ENCODE measurements around the gene ZNF668.
A peak's percentile ranks its signal among the peaks of the same experiment; 100 is the strongest.
"Not testable (repeated sequence)": the region's sequence is repeated elsewhere in the genome, so short reads cannot be mapped to it uniquely, and the experiment has no call there.

The ZNF668 gene

DNA sequence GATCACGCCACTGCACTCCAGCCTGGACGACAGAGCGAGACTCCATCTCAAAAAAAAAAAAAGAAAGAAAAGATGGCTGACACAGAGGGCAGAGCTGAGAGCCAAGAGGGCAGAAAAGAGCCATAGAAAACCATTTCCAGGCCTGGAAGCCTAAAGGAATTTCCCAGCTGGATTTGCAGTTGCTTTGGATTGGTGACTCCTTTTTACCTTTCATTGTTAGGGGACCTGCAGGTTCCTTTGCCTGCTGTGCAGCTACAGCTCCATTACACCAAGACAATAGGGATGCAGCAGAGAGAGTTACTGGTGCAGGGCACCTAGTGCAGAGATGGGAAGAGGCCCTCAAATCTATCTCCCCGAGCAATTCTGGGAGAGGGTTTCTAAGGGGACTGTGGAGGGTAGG, 18.4 kb downstream of the ZNF668 start:
- DNase-seq = no peak

DNA sequence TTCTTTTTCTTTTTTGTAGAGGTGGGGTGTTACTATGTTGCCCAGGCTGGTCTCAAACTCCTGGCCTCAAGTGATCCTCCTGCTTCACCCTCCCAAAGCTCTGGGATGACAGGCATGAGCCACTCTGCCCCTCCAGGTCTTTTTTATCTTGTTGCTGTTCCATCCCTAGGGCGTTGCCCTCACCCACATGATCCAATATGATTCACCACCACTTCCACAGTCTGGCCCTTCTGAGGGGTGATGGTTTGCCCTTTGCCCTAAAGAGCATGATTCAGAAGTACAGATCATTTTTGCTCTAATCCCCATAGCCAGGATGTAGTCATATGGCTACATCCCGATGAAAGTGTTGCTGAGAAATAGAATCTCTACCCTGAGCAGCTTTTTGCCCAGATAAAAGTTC, 21.9 kb downstream of the ZNF668 start:
- no peak for DNase-seq

DNA sequence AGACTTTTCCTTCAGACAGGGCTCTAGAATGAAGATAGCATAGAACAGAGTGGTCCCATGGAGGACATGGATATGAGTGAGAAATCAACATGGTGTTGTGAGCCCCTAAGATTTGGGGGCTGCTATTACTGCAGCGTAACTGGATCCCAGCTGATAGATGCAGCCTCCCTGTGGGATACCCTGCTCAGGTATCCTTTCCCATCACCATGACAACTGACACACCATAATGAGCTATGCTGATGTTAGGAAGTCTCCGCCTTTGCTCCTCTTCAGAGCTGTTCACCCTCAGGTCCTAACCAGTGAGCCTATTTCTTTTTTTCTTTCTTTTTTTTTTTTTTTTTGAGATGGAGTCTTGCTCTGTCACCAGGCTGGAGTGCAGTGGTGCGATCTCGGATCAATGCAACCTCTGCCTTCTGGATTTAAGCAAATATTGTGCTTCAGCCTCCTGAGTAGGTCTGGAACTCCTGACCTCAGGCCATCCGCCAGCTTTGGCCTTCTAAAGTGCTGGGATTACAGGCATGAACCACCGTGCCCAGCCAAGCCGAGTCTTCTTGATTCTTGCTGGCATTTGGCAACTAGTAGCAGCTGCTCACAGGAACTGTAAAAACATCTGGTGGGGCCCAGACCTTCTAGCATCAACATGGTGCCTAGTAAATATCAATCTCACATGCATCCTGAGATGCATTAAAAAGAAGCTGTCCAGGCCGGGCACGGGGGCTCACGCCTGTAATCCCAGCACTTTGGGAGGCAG, 23.6 kb downstream of the ZNF668 start:
- no peak for DNase-seq

DNA sequence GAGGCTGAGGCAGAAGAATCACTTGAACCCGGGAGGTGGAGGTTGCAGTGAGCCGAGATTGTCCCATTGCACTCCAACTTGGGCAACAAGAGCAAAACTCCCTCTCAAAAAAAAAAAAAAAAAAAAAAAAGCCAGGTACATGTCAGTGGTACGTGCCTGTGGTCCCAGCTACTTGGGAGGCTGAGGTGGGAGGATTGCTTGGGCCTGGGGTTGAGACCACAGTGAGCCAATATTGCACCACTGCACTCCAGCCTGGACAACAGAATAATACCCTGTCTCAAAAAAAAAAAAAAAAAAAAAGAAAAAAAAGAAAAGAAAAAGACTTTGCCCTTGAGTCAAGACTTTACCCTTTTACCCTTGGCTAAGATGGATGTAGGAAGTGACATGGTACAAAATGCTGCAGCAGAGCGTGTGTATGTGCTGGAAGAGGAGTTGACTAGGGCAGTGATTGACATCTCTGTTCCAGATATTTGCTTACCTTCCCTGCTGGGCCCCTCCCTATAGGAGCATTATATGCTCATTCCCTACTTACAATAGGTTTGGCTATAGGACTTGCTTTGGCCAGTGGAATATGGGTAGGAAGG, 30.1 kb downstream of the ZNF668 start:
- no peak for DNase-seq

DNA sequence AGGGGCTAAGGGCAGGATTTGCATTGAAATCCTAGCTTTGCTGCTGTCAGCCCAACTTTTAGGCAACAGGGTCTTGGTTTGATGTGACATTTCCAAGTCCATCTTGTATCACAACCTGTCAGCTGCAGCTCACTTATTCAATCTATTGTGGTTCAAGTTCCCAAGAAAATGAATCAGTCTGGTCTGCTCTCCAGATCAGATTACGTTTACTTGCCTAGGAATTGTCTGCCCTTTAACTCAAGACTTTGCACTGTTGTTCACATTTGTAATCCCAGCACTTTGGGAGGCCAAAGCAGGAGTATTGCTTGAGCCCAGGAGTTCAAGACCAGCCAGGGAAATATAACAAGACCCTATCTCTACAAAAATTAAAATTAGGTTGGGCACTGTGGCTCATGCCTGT, 30.7 kb downstream of the ZNF668 start:
- DNase-seq = no peak

DNA sequence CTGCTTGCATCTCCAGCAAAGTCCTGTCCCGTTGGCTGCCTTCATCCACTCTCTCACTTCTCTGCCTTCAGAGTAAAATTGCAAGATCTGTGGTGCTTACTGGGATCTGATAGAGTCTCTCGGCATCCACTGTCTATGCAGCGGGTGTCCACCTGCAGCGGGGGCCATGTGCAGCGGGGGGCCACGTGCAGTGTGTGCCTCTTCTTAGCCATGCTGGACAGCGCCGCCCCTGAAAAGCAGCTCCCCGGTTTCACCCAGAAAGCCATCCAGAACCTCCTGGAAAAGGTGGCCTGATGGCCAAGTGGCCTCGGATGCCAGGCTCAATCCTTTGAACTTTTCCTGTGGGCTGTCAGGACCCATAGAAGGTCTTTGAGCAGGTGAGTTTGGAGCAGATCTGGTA, 31.2 kb downstream of the ZNF668 start:
- DNase-seq = no peak

DNA sequence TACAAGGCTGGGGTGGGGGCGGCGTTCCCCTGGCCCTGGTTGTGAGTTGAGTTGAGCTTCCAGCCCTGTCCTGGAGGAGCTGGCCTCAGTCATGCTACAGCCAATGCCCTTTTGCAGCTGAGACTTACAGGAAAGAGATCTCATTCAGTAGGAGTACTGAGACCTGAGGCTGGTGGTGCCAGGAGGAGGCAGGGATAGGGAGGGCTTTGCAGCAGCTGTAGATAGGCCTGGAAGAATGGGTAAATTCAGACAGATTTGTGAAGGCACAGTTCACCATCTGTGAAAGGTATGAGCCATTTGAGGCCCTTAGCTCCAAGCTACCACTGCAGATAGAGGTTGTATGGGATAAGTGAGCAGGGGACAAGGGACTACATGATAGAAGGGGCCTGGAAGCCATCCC, 35.0 kb downstream of the ZNF668 start:
- DNase-seq = no peak

DNA sequence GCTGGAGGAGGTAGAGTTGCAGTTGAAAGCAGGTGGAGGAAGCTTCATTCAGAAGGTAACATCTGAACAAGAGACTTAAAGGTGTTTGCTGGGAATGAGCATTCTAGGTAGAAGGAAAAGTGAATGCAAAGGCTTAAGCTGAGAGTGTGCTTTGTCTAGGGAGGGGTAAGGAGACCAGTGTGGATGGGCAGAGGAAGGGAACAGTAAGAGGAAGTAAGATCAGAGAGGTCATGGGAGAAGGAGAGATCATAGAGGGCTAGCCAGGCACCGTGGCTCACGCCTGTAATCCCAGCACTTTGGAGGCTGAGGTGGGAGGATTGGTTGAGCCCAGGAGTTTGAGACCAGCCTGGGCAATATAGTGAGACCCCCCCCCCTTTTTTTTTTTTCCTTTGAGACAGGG, 37.3 kb downstream of the ZNF668 start:
- DNase-seq = no peak

DNA sequence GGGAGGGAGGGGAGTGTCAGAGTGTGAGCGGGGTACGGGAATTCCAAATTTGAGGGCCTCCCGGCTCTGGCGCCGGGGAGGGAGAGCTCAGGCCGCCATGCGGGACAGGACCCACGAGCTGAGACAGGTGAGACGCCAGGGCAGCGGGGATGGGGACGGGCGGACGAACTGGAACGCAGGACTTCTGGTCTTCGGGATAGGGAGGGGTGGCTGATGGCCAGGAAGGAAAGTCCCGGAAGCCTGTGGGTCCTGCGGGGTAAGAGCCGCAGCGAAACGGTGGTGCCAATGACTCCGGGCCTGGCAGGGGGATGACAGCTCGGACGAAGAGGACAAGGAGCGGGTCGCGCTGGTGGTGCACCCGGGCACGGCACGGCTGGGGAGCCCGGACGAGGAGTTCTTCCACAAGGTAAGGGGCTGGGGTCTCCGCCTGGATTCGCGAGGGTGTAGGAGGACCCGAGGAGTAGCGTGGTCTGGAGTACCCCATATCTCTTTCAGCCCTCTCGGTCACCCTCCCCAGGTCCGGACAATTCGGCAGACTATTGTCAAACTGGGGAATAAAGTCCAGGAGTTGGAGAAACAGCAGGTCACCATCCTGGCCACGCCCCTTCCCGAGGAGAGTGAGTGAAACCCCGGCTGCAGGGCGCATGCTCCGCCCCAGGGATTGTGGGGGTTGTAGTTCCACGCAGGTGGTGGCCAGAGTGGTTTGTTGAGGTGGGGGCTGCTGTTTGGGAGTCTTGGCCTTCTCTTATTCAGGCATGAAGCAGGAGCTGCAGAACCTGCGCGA, 40.1 kb downstream of the ZNF668 start:
- peak; percentile 83 for DNase-seq

DNA sequence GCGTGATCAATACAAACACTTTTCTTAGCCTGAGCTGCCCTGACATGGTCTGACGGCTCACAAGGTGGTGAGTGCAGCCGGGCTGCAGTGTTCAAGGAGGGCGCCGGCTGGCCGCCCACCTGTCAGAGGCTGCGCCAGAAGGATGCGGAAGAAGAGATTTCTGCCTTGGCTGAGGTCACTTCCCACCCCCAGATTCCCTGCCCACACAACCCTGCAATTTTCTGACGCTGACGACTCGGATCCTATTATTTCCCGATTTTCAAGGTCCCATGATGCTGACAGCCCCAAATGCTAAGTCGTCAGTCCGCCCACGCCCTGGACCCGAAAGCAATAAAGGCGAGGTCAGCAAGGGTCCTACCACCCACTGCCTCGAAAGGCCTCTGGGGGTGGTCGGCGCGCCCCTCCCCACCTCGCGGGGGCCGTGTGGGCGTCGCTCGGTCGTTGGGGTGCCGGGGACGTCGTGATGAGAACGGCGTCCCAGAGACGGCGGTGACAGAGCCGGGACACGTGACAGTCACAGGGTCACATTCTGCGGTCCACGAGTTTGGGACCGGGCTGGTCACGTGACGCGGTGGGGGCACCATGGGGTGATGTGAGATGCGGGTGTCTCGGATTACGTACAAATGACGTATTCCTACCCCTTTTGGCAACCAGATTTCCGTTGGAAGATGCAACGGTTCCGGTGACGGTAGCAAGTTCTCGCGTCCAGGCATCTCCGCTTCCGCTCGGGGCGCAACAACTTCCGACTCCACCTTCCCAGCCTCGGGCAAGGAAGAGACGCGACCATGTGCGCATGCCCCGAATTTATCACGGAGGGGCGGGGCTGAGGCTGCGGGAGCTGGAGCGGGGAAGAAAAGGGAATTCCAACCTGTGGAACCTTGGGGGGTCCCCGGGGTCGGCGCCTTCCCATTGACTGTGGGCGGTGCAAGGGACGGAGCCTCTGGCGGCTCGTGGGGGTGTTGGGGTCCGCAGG, 41.0 kb downstream of the ZNF668 start, which contains the start of gene STX4:
Gene STX4, plus strand, starts transcription at position 823 of the 973 bp plus-strand sequence. CDS start 248 bp downstream, outside the sequence.
- peak; percentile 98 for DNase-seq

DNA sequence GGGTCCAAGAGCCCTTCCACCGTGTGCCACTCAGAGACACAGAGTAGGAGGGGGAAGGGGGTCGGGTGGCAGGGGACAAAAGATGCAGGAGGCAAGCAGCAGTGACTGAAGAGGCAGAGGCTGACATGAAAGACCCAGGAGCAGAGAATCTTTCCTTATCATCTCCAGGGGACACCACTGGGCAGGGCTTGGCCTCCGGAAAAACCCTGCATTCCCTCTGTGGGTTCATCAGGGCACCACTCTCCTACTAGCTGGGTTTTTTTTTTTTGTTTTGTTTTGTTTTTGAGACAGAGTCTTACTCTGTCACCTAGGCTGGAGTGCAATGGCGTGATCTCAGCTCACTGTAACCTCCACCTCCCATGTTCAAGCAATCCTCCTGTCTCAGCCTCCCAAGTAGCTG, 42.8 kb downstream of the ZNF668 start:
- no peak for DNase-seq

DNA sequence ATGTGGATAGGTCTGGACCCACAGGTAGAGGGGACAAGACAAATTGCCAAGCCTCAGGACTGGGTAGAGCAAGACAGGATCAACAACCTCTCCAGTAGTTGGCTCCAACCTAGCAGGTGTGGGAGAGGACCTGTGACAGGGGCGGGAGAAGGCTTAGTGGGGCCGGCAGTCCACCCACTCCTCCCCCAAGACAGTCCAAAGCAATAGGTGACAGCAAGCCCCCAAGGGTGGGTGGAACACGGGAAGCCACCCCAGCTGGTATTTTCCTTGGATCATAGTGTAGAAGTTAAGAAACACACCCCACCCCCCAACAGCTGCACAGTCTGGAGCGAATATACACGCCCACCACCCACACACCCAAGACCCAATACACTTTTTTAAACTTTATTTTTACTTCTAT, 44.8 kb downstream of the ZNF668 start:
- no peak for DNase-seq

DNA sequence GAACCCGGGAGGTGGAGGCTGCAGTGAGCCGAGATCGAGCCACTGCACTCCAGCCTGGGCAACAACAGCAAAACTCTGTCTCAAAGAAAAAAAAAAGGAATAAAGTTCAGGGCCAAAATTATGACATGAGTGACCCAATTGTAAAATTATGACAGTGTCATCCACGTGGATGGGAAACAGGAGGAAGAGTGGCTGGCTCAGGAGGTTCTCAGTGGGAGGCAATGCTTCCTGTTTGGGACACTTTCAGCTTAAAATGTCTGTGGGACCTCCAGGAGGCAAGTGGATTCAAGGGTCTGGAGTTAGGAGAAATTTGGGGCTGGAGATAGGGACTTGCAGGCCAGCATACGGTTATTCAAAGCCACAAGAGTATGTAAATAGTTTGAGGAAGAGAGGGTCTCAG, 48.7 kb downstream of the ZNF668 start:
- DNase-seq = no peak

DNA sequence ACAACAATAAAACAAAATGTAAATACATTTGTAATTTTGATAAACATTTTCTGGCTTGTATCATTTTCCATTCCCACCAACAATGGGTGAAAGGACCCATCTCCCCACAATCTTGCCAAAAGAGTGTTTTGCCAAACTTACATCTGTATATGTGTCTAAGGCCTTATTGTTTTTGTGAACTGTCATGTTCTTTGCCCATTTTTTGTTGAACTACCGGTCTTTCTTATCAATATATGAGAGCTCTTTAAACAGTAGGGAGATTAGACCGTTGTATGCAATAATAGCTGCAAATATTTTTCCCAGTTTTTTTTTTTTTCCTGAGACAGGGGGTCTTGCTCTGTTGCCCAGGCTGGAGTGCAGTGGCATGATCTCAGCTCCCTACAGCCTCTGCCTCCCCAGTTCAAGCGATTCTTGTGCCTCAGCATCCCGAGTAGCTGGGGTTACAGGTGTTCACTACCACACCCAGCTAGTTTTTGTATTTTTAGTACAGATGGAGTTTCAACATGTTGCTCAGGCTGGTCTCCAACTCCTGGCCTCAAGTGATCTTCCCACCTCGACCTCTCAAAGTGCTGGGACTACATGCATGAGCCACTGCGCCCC, 50.3 kb downstream of the ZNF668 start:
- DNase-seq = no peak

DNA sequence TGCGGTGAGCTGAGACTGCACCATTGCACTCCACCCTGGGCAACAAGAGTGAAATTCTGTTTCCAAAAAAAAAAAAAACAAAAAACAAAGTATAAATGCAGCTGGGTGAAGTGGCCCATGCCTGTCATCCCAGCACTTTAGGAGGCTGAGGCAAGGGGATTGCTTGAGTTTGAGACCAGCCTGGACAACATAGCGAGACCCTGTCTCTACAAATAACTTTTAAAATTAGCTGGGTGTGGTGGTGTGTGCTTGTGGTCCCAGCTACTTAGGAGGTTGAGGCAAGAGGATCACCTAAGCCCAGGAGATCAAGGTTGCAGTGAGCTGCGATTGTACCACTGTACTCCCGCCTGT, 50.8 kb downstream of the ZNF668 start:
- DNase-seq = no peak

DNA sequence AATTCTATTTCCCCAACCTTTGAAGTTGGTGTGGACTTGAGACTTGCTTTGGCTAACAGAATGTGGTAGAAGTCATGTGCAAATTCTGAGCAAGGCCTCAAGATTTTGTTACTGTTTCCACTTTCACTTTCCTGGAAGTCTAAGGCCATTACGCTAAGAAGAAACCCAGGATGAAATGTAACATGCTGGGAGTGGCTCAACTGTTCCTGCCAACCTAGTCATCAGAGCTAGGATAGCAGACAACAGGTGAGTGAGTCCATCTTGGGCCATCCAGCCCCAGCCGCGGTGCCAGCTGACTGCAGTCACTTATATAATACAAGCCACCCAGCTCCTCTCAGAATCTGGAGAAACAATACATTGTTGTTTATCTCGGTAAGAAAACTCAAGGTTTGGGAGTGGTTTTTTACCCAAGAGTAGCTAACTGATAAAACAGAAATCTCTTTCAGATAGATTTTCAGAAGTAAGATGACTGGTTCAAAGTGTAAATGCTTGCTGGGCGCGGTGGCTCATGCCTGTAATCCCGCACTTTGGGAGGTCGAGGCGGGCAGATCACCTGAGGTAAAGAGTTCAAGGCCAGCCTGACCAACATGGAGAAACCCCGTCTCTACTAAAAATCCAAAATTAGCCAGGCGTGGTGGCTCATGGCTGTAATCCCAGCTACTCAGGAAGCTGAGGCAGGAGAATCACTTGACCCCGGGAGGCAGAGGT, 51.3 kb downstream of the ZNF668 start:
- no peak for DNase-seq

DNA sequence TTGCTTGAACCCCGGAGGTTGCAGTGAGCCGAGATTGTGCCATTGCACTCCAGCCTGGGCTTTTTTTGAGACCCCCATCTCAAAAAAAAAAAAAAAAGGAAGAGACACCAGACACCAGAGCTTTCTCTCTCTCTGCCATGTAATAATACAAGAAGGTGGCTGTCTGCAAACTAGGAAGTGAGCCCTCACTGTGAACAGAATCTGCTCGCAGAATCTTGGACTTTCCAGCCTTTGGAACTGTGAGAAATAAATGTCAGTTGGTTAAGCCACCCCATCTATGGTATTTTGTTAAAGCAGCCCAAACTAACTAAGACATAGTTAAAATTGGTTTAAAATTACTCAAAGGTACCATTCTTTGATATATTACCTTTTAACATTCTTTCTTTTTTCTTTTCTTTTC, 53.5 kb downstream of the ZNF668 start:
- DNase-seq = no peak

DNA sequence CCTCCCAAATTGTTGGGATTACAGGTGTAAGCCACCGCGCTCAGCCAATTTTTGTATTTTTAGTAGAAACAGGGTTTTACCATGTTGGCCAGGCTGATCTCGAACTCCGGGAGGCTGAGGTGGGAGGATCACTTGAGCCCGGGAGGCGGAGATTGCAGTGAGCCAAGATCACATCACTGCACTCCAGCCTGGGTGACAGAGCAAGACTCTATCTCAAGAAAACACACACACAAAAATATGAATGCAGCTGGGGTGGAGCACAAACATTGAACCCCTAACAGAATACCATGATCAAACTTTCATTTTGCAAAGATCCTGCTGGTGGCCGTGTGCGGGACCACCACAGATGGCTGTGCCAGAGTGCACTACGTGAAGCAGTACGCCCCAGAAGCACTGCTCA, 56.3 kb downstream of the ZNF668 start:
- not testable (repeated sequence) for DNase-seq

DNA sequence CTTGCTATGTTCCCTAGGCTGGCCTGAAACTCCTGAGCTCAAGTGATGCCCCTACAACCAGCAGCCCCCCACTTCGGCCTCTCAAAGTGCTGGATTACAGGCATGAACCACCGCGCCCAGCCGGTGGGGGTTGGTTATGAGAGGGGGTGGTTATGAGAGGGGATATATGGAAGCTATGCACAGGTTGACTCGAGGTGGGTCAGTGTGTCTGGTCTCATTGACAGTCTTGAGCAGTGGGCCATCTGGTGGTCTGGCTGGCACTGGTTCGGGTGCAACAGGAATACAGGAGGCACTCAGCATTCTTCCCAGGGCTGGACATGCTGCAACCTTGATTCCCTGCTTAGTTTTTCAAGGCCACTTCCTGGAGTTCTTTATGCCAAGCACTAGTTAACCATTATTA, 58.0 kb downstream of the ZNF668 start:
- no peak for DNase-seq

DNA sequence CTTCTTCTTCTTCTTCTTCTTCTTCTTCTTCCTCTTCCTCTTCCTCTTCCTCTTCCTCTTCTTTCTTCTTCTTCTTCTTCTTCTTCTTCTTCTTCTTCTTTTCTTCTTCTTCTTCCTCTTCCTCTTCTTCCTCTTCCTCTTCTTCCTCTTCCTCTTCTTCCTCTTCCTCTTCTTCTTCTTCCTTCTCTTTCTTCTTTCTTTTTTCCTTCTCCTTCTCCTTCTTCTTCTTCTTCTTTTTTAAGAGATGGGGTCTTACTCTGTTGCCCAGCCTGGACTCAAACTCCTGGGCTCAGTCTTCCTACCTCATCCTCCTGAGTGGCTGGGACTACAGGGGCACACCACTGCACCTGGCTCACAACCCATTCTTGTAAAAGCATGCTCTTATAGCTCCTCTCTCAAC, 60.7 kb downstream of the ZNF668 start:
- not testable (repeated sequence) for DNase-seq

DNA sequence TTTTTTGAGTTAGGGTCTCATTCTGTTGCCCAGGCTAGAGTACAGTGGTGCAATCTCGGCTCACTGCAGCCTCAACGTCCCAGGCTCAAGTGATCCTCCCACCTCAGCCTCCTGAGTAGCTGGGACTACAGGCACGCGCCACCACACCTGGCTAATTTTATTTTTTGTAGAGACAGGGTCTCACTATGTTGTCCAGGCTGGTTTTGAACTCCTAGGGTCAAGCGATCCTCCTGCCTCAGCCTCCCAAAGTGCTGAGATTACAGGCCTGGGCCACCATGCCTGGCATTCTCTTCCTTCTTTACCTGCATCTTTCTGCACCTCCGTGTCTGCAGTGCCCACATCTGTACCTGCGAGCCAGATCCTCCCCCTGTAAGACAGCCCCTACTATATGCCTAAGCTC, 62.2 kb downstream of the ZNF668 start:
- not testable (repeated sequence) for DNase-seq

Data from T-helper 9 cell (primary cell).